ENCODE data around the gene LDB2.
"Not testable (repeated sequence)": the region's sequence is repeated elsewhere in the genome, so short reads cannot be mapped to it uniquely, and the experiment has no call there.

Gene LDB2

DNA sequence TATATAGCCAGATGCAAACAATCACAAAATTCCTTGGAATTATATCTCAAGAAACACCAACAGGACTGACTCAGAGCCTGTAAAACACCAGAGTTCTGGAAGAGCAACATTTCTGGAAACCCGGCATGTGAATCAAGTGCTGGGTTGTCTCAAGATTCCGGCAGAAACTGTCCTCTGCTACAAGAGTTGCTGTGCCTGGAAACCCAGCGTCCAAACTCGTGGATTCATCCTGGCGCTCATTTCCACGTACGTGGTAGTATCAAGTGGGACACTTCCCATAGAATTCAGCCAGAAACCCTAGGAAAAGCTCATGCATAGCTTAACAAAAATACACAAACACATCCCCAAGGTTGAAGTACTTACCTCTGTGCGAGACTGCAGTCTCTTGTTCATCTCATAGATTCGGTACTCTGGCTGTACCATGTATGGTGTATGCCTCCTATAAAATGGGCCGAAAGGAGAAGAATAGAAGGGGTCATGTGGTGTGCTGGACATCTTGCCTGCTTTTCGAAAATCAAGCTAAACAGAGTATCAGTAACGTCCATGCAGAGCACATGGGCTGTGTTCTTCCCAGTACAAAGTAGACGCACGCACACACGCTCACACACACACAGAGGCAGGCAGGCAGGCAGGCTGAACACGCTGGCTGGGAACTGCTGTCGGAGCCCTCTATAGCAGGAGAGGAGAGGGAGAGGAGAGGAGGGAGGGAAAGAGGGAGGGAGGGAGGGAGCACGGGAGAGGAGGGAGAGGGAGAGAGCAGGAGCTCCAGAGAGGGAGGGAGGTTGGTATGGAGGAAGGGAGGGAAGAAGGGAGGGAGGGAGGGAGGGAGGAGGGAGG lies at the start of gene LDB2:
LDB2 (minus strand) TSS at position 655 of the 837 bp plus-strand sequence.
- no peak for DNase-seq

- DNase-seq, result no peak
Measured at GRCh38 chr4:16942491-16942890, 44.0 kb upstream of the LDB2 start.

DNA sequence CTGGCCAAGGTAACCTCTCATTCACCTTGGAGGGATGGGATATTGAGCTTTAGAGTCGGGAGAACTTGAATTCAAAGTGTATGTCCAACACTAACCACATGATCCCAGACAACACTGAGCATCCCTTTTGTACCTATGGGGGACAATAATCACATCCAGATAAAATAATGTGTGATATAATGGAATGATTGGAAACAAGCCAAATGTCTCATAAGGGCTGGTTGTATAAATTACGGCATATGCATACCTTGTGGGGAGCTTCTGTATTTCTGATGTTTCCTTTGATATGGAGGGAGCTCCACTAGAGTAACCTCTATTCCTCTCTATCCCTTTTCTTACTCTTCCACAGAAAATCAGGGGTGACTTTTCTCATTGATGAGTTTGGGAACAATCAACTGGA lies 40.7 kb upstream of the LDB2 start:
- no peak for DNase-seq

DNA sequence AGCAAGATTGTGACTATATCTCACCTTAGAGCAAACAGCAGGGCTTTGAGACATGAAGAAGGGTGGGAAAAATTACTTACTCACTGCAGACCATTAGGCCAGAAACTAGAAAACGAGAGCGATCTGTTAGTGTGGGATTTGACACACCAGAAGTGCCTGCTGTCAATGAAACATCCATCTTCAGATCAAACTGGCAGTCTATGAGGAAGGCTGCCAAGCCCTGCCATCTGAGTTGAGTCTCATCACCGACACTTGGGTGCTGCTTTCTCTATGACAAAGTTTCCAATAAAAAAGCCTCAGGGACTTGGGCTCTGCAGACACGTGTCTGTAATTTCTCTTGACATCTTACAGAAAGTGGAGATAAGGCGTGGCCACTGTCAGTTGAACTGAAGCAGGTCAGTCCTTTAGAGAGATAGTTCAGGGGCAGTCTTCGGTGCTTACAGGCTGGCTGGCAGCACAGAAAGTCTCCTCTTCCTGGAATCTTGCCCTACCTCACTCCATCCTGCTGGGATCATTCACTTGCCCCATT lies 40.1 kb upstream of the LDB2 start:
- no peak for DNase-seq

- DNase-seq, result no peak
Measured at GRCh38 chr4:16931339-16932305, 33.2 kb upstream of the LDB2 start.

DNA sequence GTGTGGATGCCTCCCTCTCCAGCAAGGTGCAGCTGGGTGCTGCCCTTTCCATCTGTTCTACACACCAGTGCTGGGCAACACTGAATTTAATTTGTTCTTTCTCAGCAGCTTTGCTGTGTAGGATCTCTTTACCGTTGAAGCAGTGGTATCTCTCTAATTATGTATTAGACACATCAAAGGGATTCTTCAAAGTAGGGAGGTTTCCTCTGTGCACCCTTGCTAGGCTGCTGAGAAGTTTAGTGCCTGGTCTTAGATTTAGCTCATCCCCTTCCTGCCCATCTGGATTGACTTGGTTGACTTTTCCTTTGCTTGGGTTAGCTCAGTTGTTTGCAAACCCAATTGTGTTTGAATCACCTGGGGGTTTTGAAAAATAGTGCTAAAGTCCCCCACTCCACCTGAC lies 27.8 kb upstream of the LDB2 start:
- DNase-seq, result no peak

GRCh38 chr4:16918716-16919115 lies 20.3 kb upstream of the LDB2 start:
- not testable (repeated sequence) for DNase-seq

DNA sequence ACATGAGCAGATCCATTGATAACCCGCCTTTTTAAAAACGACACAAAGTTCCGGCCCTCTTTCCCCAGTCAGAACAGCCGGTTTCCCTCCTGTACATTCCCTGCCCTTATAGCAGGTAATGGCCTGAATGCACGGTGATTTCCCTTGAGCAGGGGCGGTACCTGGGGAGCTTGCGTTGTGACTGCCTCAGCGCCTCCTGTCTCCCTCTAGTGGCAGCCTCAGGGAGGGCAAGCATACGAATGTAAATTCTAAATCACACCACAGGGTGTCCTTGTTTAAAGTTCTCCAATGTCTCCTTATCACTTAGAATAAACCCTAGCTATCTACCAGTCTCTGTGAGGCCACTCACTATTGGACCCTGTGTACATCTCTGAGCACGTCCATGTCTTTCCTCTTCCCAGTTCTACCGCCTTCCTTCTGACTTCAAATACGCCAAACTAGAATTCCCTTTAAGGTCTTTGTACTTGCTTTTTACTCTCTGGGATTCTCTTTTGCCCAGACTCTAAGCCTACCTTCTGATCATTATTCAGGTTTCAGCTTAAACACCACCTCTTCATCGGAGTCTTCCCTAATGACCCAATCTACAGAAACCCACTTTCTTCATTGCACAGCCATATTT lies 18.4 kb upstream of the LDB2 start:
- DNase-seq, result peak; percentile 84

DNA sequence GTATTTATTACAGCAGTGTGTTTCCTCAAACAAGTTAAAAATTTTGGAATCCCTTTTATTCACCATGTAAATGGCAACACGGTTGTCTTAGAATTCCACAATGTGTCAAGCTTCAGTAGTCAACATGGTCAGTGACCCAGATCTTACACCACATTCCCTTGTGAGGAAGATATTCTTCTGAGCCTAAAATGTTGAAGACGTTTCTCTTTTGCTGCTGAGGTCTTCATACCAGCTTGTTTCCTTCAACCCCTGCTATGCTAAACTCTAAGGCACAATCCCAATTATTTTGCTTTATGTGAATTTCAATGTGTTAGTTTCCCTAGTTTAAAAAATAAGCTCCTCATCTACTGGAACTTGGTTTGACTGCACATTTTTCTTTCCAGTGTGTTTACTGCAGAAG lies 17.6 kb upstream of the LDB2 start:
- no peak for DNase-seq

DNA sequence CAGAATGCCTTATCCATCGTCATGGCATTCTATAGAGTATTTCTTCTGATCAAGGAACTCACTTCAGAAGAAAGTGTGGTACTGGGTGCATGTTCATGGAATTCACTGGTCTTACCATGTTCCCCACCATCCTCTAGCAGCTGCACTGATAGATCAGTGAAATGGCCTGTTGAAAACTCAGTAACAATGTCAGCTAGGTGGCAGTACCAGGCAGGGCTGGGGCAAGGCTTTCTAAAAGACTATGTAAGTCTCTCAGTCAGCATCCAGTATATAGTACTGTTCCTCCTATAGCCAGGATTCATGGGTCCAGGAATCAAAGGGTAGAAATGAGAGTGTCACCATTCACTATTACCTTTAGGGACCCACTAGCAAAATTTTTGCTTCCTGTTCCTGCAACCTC lies 15.8 kb upstream of the LDB2 start:
- no peak for DNase-seq

- no peak for DNase-seq
Measured at GRCh38 chr4:16912896-16913295, 14.5 kb upstream of the LDB2 start.

- no peak for DNase-seq
Measured at GRCh38 chr4:16909281-16909680, 10.8 kb upstream of the LDB2 start.

DNA sequence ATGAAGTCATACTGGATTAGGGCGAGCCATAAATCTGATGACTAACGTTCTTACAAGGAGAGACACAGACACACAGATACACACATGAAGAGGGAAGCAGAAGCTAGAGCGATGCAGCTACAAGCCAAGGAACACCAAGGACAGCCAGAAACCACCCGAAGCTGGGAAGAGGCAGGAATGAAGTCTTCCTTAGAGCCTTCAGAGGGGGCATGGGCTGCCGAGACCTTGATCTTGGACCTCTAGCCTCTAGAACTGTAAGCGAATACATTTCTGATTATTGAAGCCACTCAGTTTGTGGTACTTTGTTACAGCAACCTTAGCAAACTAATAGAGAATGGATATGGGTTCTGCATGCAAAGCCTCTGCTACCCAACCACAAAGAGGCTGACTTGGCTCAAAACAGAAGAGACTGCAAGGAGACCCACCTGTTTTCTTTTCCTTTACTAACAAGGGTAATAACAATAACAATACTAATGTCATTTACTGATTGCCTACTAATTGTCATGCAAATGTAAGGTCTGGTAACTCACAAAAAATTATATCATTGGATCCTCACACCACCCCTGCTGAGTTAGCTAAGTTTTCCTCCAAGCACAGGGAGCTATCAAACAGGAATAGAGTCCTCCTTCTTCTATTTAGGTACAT lies 10.1 kb upstream of the LDB2 start:
- no peak for DNase-seq

DNA sequence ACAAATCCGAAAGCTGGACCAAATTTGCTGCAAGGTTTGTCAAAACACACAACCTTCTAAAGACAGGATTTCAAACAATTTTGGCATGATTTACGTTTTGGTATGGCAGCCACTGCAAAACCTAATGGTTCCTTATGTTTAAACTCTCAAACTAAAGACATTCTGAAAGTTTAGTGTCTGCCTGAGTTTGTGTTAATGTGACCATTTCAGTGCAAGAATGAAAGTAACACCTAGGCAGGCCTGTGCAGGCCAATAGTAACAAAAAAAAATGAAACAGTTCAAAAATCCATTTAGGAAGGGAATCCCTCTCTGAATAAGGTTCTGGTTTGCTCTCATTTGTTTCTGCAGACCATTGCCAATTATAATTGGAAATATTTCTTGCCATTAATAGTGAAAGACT lies 1.9 kb upstream of the LDB2 start:
- DNase-seq, result no peak

GRCh38 chr4:16896881-16897750 lies 1.3 kb downstream of the LDB2 start:
- no peak for DNase-seq

GRCh38 chr4:16894406-16894805 lies 4.0 kb downstream of the LDB2 start:
- DNase-seq, result no peak

DNA sequence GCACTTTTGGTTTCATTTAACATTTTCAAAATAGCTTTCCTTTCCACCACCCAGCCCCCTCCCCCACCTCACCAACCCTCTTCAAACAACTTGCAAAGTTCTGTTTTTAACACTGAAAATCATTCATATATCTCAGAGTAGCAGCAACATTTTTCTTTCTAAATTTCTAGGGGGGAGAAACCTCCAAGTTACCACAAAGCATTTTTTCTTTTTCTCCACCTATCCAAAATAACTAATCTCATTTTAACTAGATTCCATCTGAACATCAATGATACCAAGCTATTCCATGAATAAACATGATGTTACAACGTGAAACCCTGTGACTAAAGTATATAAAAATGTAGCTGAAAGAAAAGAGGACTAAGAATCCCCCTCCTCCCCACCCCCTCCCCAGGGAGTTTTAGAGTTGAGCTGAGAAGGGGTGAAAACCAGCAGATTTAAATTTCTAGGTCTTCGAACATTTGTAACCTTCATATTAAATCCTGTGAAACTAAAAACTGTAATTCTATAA lies 5.2 kb downstream of the LDB2 start:
- no peak for DNase-seq

DNA sequence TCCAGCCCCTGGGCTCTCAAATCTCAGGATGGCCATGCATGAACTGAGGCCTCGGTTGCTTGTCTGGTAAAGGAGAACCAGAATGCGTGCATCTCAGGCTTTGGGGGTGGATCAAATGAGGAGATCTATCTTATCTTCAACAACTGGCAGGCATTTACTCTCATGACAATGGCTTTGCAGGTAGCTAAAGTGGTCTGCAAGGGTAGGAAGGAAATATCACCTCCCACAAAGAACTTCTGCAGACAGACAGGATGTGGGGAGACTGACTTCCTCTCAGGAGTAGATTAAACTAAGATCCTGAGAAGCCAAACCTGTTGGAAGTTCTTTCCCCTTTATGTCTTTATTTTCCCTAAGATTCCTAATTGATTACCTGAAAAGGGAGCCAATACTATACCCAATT lies 7.8 kb downstream of the LDB2 start:
- no peak for DNase-seq

GRCh38 chr4:16889945-16890344 lies 8.5 kb downstream of the LDB2 start:
- DNase-seq, result no peak

DNA sequence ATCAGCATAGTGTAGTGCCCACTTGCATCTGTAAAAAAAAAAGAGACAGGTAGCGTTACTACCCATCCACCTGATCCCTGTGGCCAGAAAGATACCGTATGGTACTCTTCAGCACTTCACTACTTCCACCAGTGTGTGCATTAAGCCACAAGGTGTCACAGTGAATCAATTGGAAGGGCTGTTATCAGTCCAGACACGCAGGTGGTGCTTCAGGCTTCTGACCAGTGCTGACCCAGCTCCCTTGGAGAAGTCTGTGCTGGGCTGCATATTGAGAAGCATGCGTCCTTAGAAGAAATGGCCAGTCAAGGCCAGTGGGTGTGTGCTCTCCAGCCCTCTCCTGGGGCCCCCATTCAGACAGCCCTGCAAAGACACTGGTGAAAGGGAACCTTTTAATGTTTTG lies 10.6 kb downstream of the LDB2 start:
- no peak for DNase-seq

DNA sequence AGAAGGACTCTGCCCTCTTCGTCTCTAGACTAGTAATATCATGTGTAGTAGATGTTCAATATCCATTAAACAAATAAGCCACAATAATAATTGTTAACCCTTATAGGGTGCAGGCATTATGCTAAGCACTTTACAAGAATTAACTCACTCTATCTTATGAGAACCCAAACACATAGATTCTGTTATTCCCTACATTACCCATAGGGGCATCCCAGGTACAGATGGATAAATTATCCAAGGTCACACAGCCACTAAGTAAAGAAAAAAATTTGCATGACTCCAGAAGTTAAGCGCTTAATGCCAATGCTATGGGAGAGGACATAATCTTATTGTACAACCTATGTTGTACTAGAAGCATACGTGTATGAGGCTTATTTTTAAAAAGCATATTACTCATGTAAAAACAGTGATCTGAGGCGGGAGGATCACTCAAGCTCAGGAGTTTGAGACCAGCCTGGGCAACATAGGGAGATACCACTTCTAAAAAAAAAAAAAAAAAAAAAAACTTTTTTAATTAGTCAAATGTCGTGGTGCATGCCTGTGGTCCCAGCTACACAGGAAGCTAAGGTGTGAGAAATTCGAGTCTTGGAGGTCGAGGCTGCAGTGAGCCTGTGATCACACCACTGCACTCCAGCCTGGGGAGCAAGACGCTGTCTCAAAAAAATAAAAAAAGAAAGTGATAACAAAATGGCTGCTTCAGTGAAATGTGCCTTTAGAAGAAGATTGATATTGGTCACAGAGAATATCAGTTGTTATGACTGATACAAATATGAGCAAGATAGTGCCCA lies 13.6 kb downstream of the LDB2 start:
- no peak for DNase-seq
